Nephron progenitor cell (in vitro differentiated cells): ENCODE results near the gene LYPD8.

ENCODE experiments used
- DNase-seq: peaks from one replicate; pipeline ENCODE4 v3.0.0; 2021
- H3K27ac Mint-ChIP-seq: 2 replicates; pipeline ENCODE4 v1.8.0; 2021; ENCODE audit warnings: mild to moderate bottlenecking, moderate library complexity, mixed read lengths
- H3K27me3 Mint-ChIP-seq: 2 replicates; pipeline ENCODE4 v1.8.0; 2021; ENCODE audit warnings: mild to moderate bottlenecking, low read depth, mixed read lengths; ENCODE audit not compliant: poor library complexity
- H3K36me3 Mint-ChIP-seq: 2 replicates; pipeline ENCODE4 v1.8.0; 2021; ENCODE audit warnings: low read depth, mixed read lengths
- H3K4me1 Mint-ChIP-seq: 2 replicates; pipeline ENCODE4 v1.8.0; 2021; ENCODE audit warnings: mixed read lengths
- H3K4me3 Mint-ChIP-seq: 2 replicates; pipeline ENCODE4 v1.8.0; 2021; ENCODE audit warnings: mild to moderate bottlenecking, moderate library complexity, mixed read lengths
- H3K9me3 Mint-ChIP-seq: 2 replicates; pipeline ENCODE4 v1.8.0; 2021; ENCODE audit warnings: mild to moderate bottlenecking, moderate library complexity, mixed read lengths
- CTCF ChIP-seq: fragments of 200-600 bp; sonication (generic); IDR thresholded peaks from 2 replicates; pipeline ENCODE4 v1.5.0; 2021; ENCODE audit warnings: antibody characterized with exemption

Gene LYPD8

DNA sequence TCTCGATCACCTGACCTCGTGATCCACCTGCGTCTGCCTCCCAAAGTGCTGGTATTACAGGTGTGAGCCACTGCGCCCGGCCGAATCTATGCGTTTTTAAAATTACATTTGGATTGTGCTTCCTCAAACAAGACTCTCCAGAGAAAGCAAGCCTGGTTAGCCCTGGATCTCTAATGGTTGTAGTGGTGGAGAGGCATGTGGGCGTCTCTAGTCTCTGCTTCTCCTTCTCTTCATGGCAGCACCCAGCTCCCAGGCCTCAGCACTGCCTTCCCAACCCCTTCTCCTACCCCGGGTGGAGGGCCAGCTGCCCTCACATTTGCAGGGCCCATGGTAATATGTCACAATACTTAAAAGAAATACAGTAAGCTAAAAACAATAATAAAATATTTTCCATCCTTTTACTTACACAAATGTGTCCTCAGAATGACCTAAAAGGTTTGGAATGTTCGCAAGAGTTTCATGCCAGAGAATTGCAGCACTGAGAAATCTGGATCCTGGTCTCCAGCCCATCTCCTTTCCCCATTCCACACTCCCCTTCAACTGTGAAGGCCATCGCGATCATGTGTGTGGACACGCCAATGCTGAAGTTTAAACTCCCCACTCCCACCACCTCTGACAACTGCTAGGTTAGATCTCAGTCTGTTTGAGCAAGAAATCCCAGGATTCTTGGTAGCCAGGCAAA, 60.0 kb downstream of the LYPD8 start:
- no peak overlapping the region for H3K27ac Mint-ChIP-seq
- H3K36me3 Mint-ChIP-seq = no peaks in the 10 kb centered on the region
- H3K27me3 Mint-ChIP-seq = peaks cover 2% of the 10 kb centered on the region
- H3K4me3 Mint-ChIP-seq = no peak overlapping the region
- no peaks in the 10 kb centered on the region for H3K4me1 Mint-ChIP-seq
- no peak for DNase-seq
- no peak for TF ChIP-seq CTCF
- H3K9me3 Mint-ChIP-seq = peaks cover 83% of the 10 kb centered on the region

- TF ChIP-seq CTCF = no peak
- Mint-ChIP-seq H3K36me3 (no peaks in the 10 kb centered on the region), H3K27ac (no peak overlapping the region), H3K4me3 (no peak overlapping the region), H3K4me1 (no peaks in the 10 kb centered on the region), H3K9me3 (peaks cover 91% of the 10 kb centered on the region), H3K27me3 (peaks cover 2% of the 10 kb centered on the region)
- DNase-seq = no peak
These were observed 63.9 kb downstream of the LYPD8 start for GRCh38 chr1:248691567-248692155.
